GM12873 (cell line): ENCODE measurements around the gene EFEMP1.

Source experiments
- CTCF ChIP-seq: IDR thresholded peaks from 2 replicates; pipeline ENCODE4 v1.5.1; 2012; ENCODE audit warnings: low read depth, mild to moderate bottlenecking, moderate library complexity, low read length, control low read depth; ENCODE audit not compliant: insufficient read depth; ENCODE audit errors: missing control alignments

EFEMP1 gene

DNA sequence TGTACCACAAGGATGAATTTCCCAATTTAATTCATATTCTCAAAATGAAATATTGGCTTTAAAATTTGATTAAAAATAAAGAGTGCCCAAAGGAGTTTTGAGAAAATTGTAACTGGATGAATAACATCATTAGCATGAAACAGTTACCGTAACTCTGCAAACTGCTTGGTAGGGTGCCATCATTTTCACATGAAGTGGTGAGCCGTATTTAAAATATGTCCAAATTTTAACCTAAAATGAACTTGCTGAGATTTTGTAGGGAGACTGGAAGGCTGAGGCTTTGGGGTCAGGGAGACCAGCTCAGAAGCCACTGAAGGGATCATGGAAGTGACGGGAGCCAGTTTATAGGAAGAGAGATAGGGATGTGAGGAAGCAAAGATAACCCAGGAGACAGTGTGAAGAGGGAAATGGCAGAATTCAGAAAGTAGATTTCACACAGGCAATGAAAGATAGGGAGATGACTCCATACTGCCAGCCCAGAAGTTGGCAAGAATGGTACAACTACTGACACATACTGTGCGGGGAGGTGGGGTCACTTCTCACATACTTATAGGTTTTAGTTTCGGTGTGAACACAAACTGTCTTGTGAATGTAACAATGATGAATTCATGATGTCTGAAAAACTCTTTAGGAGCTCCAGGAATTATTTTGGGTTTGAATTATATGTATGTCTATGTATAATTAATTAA lies 53.8 kb downstream of the EFEMP1 start:
- no peak for TF ChIP-seq CTCF

GRCh38 chr2:55865096-55865835 lies 58.3 kb downstream of the EFEMP1 start:
- no peak for TF ChIP-seq CTCF

- no peak for TF ChIP-seq CTCF
These were observed 59.1 kb downstream of the EFEMP1 start for GRCh38 chr2:55864351-55865084.

DNA sequence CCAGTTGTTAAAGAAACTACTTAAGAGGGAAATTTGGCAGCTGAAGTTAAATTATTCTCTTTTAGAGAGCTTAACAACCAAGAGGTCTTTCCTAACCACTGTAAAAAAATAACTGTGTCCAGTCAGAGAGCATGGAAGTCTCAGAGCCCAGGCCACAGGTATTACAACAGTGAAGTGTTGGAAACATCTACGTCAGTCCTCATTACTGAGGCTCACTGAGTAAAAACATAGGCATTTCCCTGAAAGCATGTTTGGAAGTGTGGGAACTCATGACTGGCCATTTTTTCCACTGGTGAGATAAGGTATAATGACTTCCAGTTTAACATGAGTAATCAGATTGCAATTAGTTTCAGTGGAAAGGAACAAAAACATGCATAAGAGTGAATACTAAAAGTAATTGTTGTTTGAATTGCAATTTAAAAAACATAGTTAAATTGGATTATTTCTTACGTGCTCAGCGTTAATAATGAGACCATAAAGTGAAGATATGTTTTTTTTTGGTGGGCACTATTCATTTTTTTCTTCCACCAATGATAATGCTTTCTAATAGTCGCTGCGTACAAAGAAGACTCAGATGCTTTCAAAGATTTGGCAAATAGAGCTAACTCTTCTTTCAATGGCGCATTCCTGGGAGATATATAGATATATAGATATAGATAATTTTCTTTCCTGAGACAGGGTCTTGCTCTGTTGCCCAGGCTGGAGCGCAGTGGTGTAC lies 60.8 kb downstream of the EFEMP1 start:
- TF ChIP-seq CTCF: no peak

- TF ChIP-seq CTCF: no peak
These were observed 61.3 kb downstream of the EFEMP1 start for GRCh38 chr2:55862246-55862645.

DNA sequence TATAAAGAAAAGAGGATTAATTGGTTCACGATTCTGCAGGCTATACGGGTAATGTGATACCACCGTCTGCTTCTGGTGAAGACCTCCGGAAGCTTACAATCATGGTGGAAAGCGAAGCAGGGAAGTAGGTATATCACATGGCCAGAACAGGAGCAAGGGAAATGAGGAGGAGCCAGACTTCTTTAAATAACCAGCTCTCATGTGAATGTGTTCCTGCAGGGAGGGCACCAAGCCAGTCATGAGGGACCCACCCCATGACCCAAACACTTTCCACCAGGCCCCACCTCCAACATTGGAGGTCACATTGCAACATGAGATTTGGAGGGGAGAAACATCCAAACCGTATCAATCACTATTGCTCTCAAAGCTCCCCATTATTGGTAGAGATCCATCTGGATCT lies 61.8 kb downstream of the EFEMP1 start:
- TF ChIP-seq CTCF: no peak
